ENCODE results near the gene GZMB.

Gene GZMB

GRCh38 chr14:24607635-24608514, 26.1 kb downstream of the GZMB start:
- H3K4me2 ChIP-seq (ENCODE audit: low read depth, low read length), result no peak overlapping the region
- no peak for TF ChIP-seq EZH2phosphoT487 (IDR thresholded peaks at IDR 0.05; ENCODE audit: low read length)
- no peak for TF ChIP-seq EZH2 (optimal IDR thresholded peaks at IDR 0.05; ENCODE audit: low read depth, low read length)
- no peak for TF ChIP-seq CTCF (IDR thresholded peaks at IDR 0.05; ENCODE audit: low read length)

GRCh38 chr14:24607081-24607480, 26.9 kb downstream of the GZMB start:
- H3K4me3 ChIP-seq (ENCODE audit: low read length), result no peak overlapping the region
- no peaks in the 10 kb centered on the region for H3K36me3 ChIP-seq (replicated peaks; ENCODE audit: insufficient read depth, low read length)
- DNase-seq, result peak; percentile 76
- H2AFZ ChIP-seq (ENCODE audit: low read length), result 0 out of 2 replicates have a peak overlapping the region, but pooled peaks have one; percentile 11
- H4K20me1 ChIP-seq (ENCODE audit: insufficient read depth, low read length), result no peaks in the 10 kb centered on the region
- H3K4me1 ChIP-seq (ENCODE audit: low read length), result peaks cover 43% of the 10 kb centered on the region
- no peak for TF ChIP-seq EZH2 (optimal IDR thresholded peaks at IDR 0.05; ENCODE audit: low read depth, low read length)
- TF ChIP-seq EZH2phosphoT487 (IDR thresholded peaks at IDR 0.05; ENCODE audit: low read length), result no peak
- TF ChIP-seq CTCF (IDR thresholded peaks at IDR 0.05; ENCODE audit: low read length), result no peak
- H3K9ac ChIP-seq (ENCODE audit: low read length), result peak overlapping the region; percentile 30; the same call in 1 of the 2 replicates
- H3F3A ChIP-seq (ENCODE audit: insufficient read depth, low read length), result no peaks in the 10 kb centered on the region
- H3K79me2 ChIP-seq (ENCODE audit: low read length), result no peaks in the 10 kb centered on the region
- peak overlapping the region; percentile 81 for H3K27ac ChIP-seq (ENCODE audit: low read length)
- no peaks in the 10 kb centered on the region for H3K27me3 ChIP-seq (replicated peaks; ENCODE audit: insufficient read depth, low read length)
- peak overlapping the region; percentile 27; the same call in 1 of the 2 replicates for H3K4me2 ChIP-seq (ENCODE audit: low read depth, low read length)
- H3K9me2 ChIP-seq (replicated peaks; ENCODE audit: insufficient read depth, low read length), result no peaks in the 10 kb centered on the region
- no peaks in the 10 kb centered on the region for H3K9me3 ChIP-seq (replicated peaks; ENCODE audit: insufficient read depth, low read length)

More at GRCh38 chr14:24607635-24608514, 26.1 kb downstream of the GZMB start:
- Histone ChIP-seq H3K27ac (ENCODE audit: low read length) (peak overlapping the region; percentile 81; the same call in 1 of the 2 replicates), H3K27me3 (replicated peaks; ENCODE audit: insufficient read depth, low read length) (no peaks in the 10 kb centered on the region), H3F3A (ENCODE audit: insufficient read depth, low read length) (no peaks in the 10 kb centered on the region), H3K4me1 (ENCODE audit: low read length) (peaks cover 51% of the 10 kb centered on the region), H3K9me3 (replicated peaks; ENCODE audit: insufficient read depth, low read length) (no peaks in the 10 kb centered on the region), H3K4me3 (ENCODE audit: low read length) (no peak overlapping the region), H3K36me3 (replicated peaks; ENCODE audit: insufficient read depth, low read length) (no peaks in the 10 kb centered on the region), H2AFZ (ENCODE audit: low read length) (no peak overlapping the region), H3K79me2 (ENCODE audit: low read length) (no peaks in the 10 kb centered on the region), H3K9ac (ENCODE audit: low read length) (no peak overlapping the region), H3K9me2 (replicated peaks; ENCODE audit: insufficient read depth, low read length) (no peaks in the 10 kb centered on the region), H4K20me1 (ENCODE audit: insufficient read depth, low read length) (no peaks in the 10 kb centered on the region)
- no peak for DNase-seq

- peaks cover 38% of the 10 kb centered on the region for H3K4me1 ChIP-seq (ENCODE audit: low read length)
- DNase-seq, result no peak
- no peaks in the 10 kb centered on the region for H3K79me2 ChIP-seq (ENCODE audit: low read length)
- H3K9me2 ChIP-seq (replicated peaks; ENCODE audit: insufficient read depth, low read length), result no peaks in the 10 kb centered on the region
- no peaks in the 10 kb centered on the region for H4K20me1 ChIP-seq (ENCODE audit: insufficient read depth, low read length)
- H3F3A ChIP-seq (ENCODE audit: insufficient read depth, low read length), result no peaks in the 10 kb centered on the region
- H3K9me3 ChIP-seq (replicated peaks; ENCODE audit: insufficient read depth, low read length), result no peaks in the 10 kb centered on the region
- H2AFZ ChIP-seq (ENCODE audit: low read length), result no peak overlapping the region
- H3K27ac ChIP-seq (ENCODE audit: low read length), result peak overlapping the region; percentile 81
- TF ChIP-seq CTCF (IDR thresholded peaks at IDR 0.05; ENCODE audit: low read length) (no peak), EZH2phosphoT487 (IDR thresholded peaks at IDR 0.05; ENCODE audit: low read length) (no peak), EZH2 (optimal IDR thresholded peaks at IDR 0.05; ENCODE audit: low read depth, low read length) (no peak)
- H3K9ac ChIP-seq (ENCODE audit: low read length), result no peak overlapping the region
- H3K4me2 ChIP-seq (ENCODE audit: low read depth, low read length), result no peak overlapping the region
- no peak overlapping the region for H3K4me3 ChIP-seq (ENCODE audit: low read length)
- no peaks in the 10 kb centered on the region for H3K36me3 ChIP-seq (replicated peaks; ENCODE audit: insufficient read depth, low read length)
- H3K27me3 ChIP-seq (replicated peaks; ENCODE audit: insufficient read depth, low read length), result no peaks in the 10 kb centered on the region
These were observed 27.7 kb downstream of the GZMB start for GRCh38 chr14:24606297-24606696.

All from MM.1S (cell line).